Choroid plexus epithelial cell (primary cell): ENCODE data around the gene PLB1.

ENCODE experiments used
- DNase-seq: peaks from one replicate; pipeline ENCODE4 v3.0.0-alpha.2; 2010; ENCODE audit warnings: low read depth
- H3K4me3 ChIP-seq: 2 replicates; pipeline ENCODE4 v1.5.1; 2011; ENCODE audit warnings: low read depth, mild to moderate bottlenecking, control low read depth, low read length, moderate library complexity
- TF ChIP-seq, protein P1 (sequence below): conservative IDR thresholded peaks from 2 replicates; pipeline ENCODE4 v1.5.1; 2011; ENCODE audit warnings: low read depth, mild to moderate bottlenecking, control low read depth, inconsistent platforms, low read length, moderate library complexity

PLB1 gene

DNA sequence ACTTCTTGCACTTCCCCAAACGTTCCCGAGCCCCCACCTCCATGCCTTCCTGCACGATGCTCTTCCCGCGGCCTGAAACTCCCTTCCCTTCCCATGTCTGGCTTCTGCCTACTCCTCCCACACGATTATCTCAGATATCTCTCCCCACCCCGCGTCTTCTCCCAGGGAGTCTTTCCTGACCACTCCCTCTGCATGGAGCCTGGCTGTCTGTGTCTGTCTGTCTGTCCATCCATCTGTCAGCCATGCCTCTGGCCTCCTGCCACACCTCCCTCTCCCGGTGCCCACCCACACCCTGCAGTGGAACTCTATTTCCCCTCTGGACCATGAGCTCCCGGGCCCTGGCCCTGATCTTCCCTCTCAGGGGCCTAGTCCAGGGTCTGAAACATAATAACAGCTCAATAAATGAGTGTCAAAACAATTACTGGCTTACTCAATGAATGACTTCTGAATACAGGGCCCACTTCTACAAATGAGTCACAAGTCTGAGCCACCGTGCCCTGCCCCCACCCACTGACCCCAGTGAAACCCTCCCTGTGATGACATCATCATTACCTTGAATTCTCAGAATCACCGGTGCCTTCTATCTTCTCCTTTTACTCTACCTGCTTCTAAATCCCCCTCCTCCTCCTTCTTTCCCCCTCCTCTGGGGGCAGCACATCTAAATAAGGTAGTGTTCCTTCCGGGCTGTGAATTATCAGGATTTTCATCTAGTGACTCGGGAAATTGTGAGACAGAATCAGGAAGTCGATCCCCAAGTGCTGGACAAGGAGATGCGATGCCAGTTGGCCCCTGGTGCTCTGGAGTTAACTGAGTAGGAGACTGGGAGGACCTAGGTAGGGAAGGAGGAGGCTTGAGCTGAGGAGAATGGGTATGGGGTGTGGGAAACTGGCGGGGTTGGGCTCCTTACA, 46.1 kb upstream of the PLB1 start:
- H3K4me3 ChIP-seq, result no peak overlapping the region
- DNase-seq, result peak; percentile 52

GRCh38 chr2:28450901-28451565, 44.8 kb upstream of the PLB1 start:
- TF ChIP-seq, protein P1, sequence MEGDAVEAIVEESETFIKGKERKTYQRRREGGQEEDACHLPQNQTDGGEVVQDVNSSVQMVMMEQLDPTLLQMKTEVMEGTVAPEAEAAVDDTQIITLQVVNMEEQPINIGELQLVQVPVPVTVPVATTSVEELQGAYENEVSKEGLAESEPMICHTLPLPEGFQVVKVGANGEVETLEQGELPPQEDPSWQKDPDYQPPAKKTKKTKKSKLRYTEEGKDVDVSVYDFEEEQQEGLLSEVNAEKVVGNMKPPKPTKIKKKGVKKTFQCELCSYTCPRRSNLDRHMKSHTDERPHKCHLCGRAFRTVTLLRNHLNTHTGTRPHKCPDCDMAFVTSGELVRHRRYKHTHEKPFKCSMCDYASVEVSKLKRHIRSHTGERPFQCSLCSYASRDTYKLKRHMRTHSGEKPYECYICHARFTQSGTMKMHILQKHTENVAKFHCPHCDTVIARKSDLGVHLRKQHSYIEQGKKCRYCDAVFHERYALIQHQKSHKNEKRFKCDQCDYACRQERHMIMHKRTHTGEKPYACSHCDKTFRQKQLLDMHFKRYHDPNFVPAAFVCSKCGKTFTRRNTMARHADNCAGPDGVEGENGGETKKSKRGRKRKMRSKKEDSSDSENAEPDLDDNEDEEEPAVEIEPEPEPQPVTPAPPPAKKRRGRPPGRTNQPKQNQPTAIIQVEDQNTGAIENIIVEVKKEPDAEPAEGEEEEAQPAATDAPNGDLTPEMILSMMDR, result no peak
- H3K4me3 ChIP-seq, result no peak overlapping the region
- no peak for DNase-seq

More for the DNA sequence above, 46.1 kb upstream of the PLB1 start:
- TF ChIP-seq, protein P1, result no peak

GRCh38 chr2:28451793-28452533, 43.9 kb upstream of the PLB1 start:
- TF ChIP-seq, protein P1, result no peak
- no peak for DNase-seq
- H3K4me3 ChIP-seq, result no peak overlapping the region

DNA sequence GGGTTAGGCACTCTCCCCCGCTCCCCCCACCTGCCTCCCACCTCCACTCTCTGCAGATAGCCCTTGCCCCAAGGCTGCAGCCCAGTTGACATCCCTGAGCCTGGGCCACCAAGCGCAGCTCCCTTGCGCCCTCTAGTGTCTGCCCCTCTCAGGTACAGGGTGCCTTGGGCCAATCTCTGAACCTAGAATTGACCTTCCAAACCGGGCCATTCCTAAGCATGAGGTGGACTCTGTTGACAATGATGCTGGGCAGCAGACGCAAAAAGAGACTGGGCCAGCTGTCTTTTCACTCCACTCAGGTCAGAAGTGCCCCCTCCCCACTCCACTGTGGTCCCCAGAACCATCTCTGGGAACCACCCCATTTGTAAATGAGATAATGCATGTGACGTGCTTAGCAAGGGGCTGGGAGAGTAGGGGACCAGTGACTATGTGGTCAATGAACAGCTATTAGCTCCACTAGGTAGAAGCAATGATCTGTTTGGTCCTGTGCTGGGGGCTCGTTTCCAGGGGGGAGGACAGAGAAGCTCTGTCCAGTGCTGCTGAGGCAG, 43.3 kb upstream of the PLB1 start:
- TF ChIP-seq, protein P1, result peak; percentile 95
- DNase-seq, result peak; percentile 47
- H3K4me3 ChIP-seq, result no peak overlapping the region

GRCh38 chr2:28453396-28453795, 42.5 kb upstream of the PLB1 start:
- no peak overlapping the region for H3K4me3 ChIP-seq
- no peak for DNase-seq
- TF ChIP-seq, protein P1, result no peak

DNA sequence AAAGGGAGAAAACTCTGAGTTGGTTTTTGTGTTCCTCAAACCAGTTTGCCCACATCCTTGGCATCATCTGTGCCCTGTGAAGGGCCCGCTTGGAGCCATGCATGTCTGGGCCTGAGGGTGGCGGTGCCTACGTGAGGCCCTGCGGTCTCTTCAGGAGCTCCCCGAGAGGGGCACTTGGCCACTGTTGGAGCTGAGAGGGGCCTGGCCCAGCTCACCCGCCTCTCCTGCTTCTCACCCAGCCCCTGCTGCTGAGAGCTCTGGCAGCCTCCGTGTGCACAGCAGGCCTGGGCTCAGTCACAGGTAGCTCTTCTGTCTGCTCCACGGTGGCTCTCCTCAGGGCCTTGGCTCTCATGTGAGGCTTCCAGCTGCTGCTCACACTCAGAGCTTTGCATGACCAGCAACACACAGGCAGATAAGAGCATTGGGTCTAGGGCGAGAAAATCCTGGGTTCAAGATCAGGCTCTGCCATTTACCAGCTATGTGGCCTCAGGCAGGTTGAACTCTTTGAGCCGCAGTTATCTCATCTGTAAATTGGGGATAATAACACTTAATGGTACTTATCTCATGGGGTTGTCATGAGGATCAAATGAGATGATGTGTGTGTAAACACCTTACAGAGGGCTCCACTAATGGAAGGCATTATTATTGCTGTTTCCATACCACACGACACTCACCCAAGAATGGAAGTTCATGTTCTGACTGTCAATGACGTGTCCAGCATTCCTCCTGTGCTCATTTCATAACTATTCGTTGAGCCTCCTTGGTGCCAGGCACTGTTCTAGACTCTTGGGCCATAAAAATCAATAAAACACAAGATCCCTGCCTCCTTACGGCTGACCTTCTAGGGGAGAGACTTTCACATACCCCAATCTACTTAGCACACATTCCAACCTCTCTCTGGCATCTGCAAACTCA, 41.6 kb upstream of the PLB1 start:
- TF ChIP-seq, protein P1, result no peak
- H3K4me3 ChIP-seq, result no peak overlapping the region
- DNase-seq, result no peak
